H4 (cell line): ENCODE measurements around the gene EDC3. TPM values are rescaled to one million over a fixed set of nuclear protein-coding genes. Genes with fewer than 3 reads are reported as not detected.

Experiments used
- DNase-seq: peaks from one replicate; pipeline ENCODE4 v3.0.0-alpha.2; 2015; ENCODE audit warnings: low spot score
- total RNA-seq: library from RNA; depleted of rRNA; stranded (reverse); fragments of >200 nt; shearing (Covaris generic); gene quantifications from 2 replicates; pipeline ENCODE4 v1.2.3, GENCODE V29; 2014

The EDC3 gene
- total RNA-seq, 1 experiment from 2014 or later, result 6.1 TPM

- DNase-seq, result no peak
Measured at GRCh38 chr15:74624020-74624602, 71.7 kb downstream of the EDC3 start.

DNA sequence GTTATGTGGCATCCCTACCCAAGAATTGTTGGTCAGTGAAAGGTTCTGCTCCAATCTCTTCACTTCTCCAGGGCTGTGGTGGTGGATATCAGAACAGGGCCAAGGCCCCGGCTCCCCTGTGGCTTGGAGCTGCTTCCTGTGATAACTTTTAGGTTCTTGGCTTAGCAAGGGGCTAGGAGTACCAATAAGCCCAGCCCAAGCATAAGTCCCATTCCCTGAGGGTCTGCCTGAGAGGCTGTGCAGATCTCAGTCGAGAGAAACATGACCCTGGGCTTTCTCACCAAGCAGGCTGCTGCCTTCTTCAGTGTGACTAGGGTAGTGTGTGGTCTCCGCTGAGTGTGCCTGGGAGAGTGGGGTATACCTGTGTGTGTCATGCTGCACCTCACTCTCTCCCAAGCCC, 73.1 kb downstream of the EDC3 start:
- DNase-seq, result no peak

DNA sequence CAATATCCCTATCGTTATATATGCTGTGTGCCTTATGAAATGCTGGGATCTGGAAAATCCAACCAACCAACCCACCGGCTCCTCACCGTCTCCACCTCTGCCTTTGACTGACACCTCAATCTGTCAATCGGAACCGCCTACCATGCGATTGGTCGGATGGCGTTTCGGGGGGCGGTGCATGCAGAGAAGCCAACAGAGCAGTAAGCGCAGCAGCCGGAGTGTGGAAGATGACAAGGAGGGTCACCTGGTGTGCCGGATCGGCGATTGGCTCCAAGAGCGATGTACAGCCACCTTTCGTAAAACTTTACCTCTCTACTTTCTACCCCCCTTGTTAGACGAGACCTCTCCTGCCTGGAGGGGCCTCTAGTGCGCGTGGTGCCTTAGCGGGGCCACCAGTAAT, 73.9 kb downstream of the EDC3 start:
- DNase-seq, result no peak

GRCh38 chr15:74621546-74621920, 74.3 kb downstream of the EDC3 start:
- DNase-seq, result no peak

DNA sequence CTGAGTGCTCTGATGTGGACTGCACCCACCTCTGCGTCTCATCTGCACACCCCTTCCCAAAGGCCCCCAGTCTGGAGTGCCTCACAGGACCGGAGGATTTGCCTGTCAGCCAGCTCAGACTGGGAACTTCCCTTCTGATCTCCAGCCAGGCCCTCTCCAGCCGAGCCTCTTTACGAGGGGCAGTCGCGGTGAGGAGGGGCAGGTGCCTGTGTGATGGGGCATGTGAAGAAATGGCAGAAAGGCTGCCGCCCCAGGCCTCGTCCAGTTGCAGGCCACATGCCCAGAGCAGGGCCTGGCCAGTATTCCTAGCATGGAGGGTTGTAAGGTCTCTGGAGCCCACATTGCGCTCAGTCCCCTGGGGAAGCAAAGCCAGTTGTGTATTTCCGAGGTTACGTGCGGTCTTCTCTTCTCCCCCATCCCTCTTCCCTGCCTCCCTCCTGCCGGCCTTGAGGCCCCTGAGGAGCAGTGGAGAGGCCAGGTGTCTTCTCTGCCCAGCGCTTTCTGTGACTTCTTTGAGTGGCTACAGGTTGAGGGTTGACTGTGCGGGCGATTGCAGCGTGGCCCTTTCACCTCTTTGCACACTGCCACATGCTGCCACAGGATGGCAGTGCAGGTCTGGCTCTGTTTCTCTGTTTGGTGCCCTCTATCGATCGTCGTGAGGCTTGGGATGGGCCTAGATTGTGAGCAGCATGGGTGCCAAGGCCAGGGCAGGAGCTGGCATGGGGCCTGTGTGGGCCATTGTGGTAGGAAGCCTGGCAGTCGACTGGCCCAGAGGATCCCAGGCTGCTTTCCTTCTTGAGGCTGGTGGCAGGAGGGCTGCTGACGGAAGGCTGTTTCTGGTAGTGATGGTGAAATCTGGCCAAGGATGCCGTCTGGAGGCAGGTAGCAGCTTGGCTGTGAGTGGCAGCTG, 74.9 kb downstream of the EDC3 start:
- peak; percentile 75 for DNase-seq

DNA sequence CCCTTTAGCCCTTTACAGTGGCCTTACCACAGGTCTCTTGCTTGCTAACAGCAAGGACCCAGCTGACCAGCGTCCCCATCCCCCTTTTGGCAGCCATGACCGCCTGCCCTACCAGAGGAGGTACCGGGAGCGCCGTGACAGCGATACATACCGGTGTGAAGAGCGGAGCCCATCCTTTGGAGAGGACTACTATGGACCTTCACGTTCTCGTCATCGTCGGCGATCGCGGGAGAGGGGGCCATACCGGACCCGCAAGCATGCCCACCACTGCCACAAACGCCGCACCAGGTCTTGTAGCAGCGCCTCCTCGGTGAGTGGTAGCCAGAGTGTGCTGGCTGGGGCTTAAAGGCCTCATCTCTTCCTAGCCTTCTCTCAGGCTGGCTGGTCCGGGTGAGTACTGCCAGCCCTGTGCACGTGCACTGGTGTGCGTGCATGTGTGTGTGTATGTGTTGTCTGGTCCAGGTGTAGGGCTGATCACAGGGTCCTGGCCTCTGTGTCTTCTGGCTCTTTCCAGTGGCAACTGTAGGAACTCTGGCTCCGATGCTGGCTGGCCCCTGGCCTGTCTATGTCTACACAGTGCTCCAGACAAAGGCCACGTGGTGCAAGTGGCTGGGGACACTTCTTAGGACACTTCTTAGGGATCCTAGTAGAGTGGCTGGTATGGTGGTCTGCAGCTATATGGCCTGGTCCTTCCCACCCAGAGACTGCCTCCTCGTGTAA, 75.7 kb downstream of the EDC3 start:
- DNase-seq, result no peak

DNA sequence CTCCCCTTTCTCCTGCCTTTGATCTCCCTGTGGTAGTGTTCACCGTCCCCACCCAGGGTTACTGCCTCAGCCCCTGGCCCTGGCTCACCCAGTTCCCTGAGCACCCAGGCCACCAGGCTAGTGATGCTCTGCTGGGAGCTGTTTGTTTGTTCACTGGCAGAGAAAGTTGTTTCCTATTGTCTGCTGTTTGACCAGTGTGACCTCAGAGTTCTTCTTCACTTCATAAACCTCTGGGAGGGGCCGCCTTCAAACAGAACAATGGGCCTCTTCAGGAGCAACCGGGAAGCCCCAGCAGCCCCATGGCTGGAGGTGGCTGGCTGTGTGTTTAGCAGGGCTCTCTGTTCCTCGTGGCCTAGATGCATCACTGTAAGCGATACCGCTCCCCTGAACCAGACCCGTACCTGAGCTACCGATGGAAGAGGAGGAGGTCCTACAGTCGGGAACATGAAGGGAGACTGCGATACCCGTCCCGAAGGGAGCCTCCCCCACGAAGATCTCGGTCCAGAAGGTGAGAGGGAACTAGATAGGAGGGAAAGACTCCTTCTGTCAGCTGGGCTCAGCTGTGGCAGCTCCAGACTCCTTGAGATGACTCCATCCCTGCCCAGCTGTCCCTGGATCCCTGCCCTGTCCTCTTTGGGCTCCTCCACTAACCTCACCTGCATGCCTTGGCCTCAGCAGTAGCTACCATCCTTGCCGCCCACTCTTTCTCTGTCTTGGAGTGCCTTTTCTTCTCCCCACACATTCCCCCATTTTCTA, 76.8 kb downstream of the EDC3 start:
- no peak for DNase-seq

- DNase-seq, result no peak
Measured at GRCh38 chr15:74616996-74617395, 78.8 kb downstream of the EDC3 start.

DNA sequence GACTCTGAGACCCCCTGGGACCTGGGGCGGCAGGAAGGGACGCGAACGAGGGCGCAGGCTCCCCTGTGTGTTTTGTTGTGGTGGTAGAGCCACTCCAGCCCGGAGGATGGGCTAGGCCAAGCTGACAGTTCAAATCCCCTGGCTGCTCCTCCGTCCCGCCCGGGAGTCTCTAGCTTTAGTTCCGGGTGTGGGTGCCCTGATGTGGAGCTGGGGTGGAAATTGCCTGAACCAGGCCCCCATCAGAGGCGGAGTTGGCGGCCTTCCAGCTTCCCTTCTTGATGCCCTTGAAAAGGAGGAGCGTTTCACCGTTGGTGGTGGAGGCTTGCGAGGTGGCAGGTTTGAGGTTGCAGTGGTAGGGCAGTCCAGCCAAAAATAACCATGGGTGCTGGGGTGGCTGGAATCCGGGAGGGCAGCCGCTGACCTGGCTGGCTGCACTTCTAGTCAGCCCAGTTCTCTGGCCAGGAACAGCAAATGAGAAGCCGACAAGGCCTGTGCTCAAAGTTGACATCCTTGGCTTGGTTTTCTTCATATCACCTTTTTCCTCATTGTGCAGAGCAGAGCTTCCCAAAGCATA, 79.4 kb downstream of the EDC3 start:
- DNase-seq, result peak; percentile 25

DNA sequence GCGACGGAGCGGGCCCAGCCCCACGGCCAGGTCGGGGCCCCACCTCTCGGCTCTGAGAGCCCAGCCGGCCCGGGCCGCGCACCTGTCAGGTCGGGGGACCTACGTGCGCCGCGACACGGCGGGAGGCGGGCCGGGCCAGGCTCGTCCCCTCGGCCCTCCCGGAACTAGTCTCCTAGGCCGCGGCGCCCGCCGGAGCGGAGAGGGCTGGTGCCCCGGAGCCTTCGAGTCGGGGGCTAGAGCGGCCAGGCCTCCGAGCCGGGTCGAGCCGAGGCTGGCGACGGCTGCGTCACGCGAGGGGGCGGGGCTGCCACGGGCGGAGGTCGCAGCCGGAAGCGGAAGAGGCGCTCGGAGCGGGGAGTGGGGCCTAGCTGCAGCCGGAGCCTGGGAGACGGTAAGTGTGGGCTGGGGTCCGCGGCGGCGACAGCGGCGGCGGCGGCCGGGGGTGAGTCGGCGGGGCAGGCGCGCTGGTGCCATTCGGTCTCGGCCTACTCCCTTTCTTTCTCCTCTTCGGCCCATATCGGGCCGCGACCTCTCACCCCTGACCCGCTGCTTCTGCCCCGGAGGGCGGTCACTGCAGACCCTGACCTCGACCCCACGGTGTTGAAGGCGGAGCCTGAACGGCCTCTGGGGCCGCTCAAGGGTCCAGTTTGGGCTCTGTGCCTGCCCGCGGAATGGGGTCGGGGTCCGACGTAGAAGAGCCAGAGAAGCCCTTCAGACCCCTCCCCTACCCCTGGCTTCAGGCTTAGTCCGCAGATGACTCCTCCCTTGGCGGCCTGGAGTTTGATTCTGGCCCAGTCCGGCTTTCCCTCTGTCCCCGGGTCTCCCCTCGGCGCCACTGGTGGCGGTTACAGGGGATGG, 80.1 kb downstream of the EDC3 start, which contains the start of gene CLK3:
CLK3 (plus strand) TSS at position 329 of the 858 bp plus-strand sequence. CDS start 3,361 bp downstream, outside the sequence.
- peak; percentile 86 for DNase-seq

- DNase-seq, result peak; percentile 56
Measured at GRCh38 chr15:74614744-74615507, 80.9 kb downstream of the EDC3 start.

GRCh38 chr15:74613953-74614743, 81.7 kb downstream of the EDC3 start:
- DNase-seq, result no peak

DNA sequence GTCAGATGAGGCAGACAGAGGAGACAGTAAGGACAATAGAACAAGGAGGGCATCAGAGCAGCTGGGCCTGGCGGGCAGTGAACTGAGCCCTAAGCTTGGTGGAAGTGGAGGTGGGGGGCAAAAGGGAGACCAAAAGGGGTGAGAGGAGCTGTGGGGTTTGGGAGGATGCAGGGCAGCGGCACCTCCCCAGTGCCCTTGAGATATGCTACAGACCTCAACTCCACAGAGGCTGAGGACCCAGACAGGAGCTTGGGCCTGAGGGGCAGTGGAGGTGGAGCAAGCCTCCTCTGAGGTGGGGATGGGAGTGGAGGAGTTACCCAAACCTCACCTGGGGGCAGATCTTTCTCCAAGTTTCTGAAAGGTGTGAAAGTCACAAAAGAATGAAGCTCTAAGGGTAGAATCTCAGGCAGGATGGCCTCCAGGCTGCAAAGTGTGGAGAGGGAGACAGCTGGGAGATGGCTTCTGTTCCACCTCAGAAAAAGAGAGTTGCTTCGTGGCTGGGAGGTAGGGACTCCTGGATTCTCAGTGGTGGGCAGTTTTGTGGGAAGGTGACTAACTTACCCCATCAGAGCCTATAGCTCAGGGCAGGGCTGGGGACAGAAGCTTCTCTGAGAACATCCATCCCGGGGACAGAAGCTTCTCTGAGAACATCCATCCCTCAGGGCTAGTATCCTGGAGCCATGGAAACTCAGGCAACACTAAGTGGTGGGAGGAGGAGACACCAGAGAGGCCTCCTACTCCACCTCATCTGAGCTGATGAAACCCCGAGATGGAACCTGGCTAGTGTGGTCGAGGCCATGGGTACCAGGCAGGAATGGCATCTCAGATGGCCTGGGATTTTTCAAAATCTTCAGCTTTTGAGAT, 82.5 kb downstream of the EDC3 start:
- DNase-seq, result no peak

DNA sequence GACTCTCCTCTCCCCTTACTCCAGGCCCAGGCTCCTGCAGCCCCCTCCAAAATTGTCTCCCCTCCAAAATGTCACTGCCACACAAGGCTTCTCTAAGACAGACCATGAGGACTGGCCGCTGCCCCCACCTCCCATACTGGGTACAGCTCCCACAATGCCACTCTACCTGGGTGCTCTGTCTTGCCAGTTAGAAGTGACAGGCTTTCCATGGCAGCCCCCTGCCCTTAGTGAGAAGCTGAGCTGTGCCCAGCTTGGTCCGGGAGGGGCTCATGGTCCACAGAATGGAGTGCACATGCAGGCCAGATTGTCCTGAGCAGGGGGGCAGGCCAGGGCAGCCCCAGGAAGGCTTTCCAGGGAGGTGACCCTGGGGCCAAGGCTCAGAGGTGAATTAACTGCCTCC, 83.1 kb downstream of the EDC3 start:
- no peak for DNase-seq

GRCh38 chr15:74611834-74612233, 84.0 kb downstream of the EDC3 start:
- no peak for DNase-seq

- no peak for DNase-seq
Measured at GRCh38 chr15:74611341-74611740, 84.5 kb downstream of the EDC3 start.

- DNase-seq, result no peak
Measured at GRCh38 chr15:74610302-74610951, 85.4 kb downstream of the EDC3 start.
